K562 (cell line): Measurements from ENCODE around the gene RXFP3. TPM values are rescaled to one million over a fixed set of nuclear protein-coding genes. Genes with fewer than 3 reads are reported as not detected.

Experiments used
- ATAC-seq: fragments of 200-7000 bp; cut with Tn5 transposase; 3 replicates; pipeline ENCODE4 v1.9.1; 2020; ENCODE audit warnings: moderate library complexity
- BruUV-seq: library from RNA; stranded (reverse); fragments of 400-500 nt; replicated peaks from 2 replicates; lab custom pipeline; 2021; lab: Mats Ljungman, UMichigan
- CTCF ChIA-PET: fragments of 300-600 bp; formaldehyde crosslinking; extraction: SDS; loops from one replicate; lab custom pipeline; 2021; ENCODE audit warnings: low intra/inter-chr PET ratio; lab: Yijun Ruan, JAX
- POLR2A ChIA-PET: fragments of 300-600, 350-650 bp; sonication (Branson Sonifier 250); formaldehyde crosslinking; extraction: SDS; loops from one replicate; lab custom pipeline; 2021; ENCODE audit warnings: antibody characterized with exemption, inconsistent platforms; lab: Yijun Ruan, JAX
- DNase-seq, 4 experiments: peaks; one replicate each; pipeline versions ENCODE4 v3.0.0 to v3.0.0-alpha.2; 2011 to 2018; ENCODE audit warnings: low spot score in 3 of 4, mixed read lengths in 3 of 4; ENCODE audit errors: extremely low read depth in 1 of 4
- FAIRE-seq: peaks from 2 replicates; lab custom pipeline; 2011; peaks lifted over from hg19 to GRCh38; lab: Jason Lieb, UNC
- H2AFZ ChIP-seq: 2 replicates; pipeline ENCODE4 v1.6.0; 2011; ENCODE audit warnings: low read depth, low read length, control low read depth, inconsistent platforms
- H3K27ac ChIP-seq: fragments of 200-600 bp; 3 replicates; pipeline ENCODE4 v1.8.0; 2011; ENCODE audit warnings: low read depth, mild to moderate bottlenecking, control low read depth, inconsistent platforms, low read length, moderate library complexity, mixed read lengths; ENCODE audit errors: extremely low read depth
- H3K27me3 ChIP-seq, 2 experiments: fragments of 300-600 bp in 1 of 2; 2 replicates in 1 of 2; 3 replicates in 1 of 2; pipeline versions ENCODE4 v1.6.0 to v1.8.0; 2011; ENCODE audit warnings: inconsistent platforms in 2 of 2, low read length in 2 of 2, mild to moderate bottlenecking in 1 of 2, mixed read lengths in 1 of 2, moderate library complexity in 1 of 2; ENCODE audit not compliant: control insufficient read depth in 2 of 2, insufficient read depth in 2 of 2
- H3K36me3 ChIP-seq: fragments of 300-600 bp; 3 replicates; pipeline ENCODE4 v1.8.0; 2011; ENCODE audit warnings: mild to moderate bottlenecking, low read length, inconsistent platforms; ENCODE audit not compliant: control insufficient read depth, insufficient read depth
- H3K4me1 ChIP-seq, 2 experiments: fragments of 200-600 bp in 1 of 2; replicated peaks in 1 of 2; 2 replicates in 1 of 2; 3 replicates in 1 of 2; pipeline versions ENCODE4 v1.5.1 to v1.8.0; 2011; ENCODE audit warnings: inconsistent platforms in 2 of 2, low read length in 2 of 2, mild to moderate bottlenecking in 1 of 2, mixed read lengths in 1 of 2, moderate library complexity in 1 of 2; ENCODE audit not compliant: control insufficient read depth in 2 of 2, insufficient read depth in 2 of 2
- H3K4me2 ChIP-seq: 2 replicates; pipeline ENCODE4 v1.6.1; 2011; ENCODE audit warnings: low read length, control low read depth, inconsistent platforms, mixed read lengths; ENCODE audit not compliant: insufficient read depth
- H3K4me3 ChIP-seq: fragments of 200-600 bp; sonication (generic), shearing (Covaris generic); 2 replicates; pipeline ENCODE4 v1.5.1; 2016; ENCODE audit warnings: control low read depth, inconsistent platforms
- H3K79me2 ChIP-seq: fragments of 200-600 bp; 3 replicates; pipeline ENCODE4 v1.8.0; 2011; ENCODE audit warnings: low read length, inconsistent platforms; ENCODE audit not compliant: control insufficient read depth, insufficient read depth
- H3K9ac ChIP-seq, 2 experiments: 2 replicates each; pipeline versions ENCODE4 v1.6.0 to v1.6.1; 2011; ENCODE audit warnings: low read depth in 2 of 2, low read length in 2 of 2, control low read depth in 1 of 2, inconsistent platforms in 1 of 2, mild to moderate bottlenecking in 1 of 2, mixed read lengths in 1 of 2; ENCODE audit not compliant: insufficient read depth in 1 of 2
- H3K9me1 ChIP-seq: one replicate; pipeline ENCODE4 v1.6.0; 2011; ENCODE audit warnings: inconsistent platforms, mild to moderate bottlenecking, low read length, moderate library complexity; ENCODE audit not compliant: control insufficient read depth, insufficient read depth
- H3K9me3 ChIP-seq: replicated peaks from 2 replicates; pipeline ENCODE4 v1.5.1; 2011; ENCODE audit warnings: low read depth, low read length, inconsistent platforms; ENCODE audit not compliant: control insufficient read depth, insufficient read depth
- H4K20me1 ChIP-seq: replicated peaks from 2 replicates; pipeline ENCODE4 v1.6.1; 2011; ENCODE audit warnings: low read length, inconsistent platforms, mixed read lengths; ENCODE audit not compliant: control insufficient read depth, insufficient read depth
- CHD2 ChIP-seq: IDR thresholded peaks from 2 replicates; pipeline ENCODE4 v1.6.1; 2011; ENCODE audit warnings: low read depth, low read length
- MED1 ChIP-seq: sonication (generic); formaldehyde crosslinking; IDR thresholded peaks from 2 replicates; pipeline ENCODE4 v1.8.1; 2023; ENCODE audit warnings: missing genetic modification reagents, borderline replicate concordance
- POLR2H ChIP-seq: IDR thresholded peaks from 2 replicates; pipeline ENCODE4 v1.6.1; 2016; ENCODE audit warnings: missing genetic modification characterization, low read depth, mild to moderate bottlenecking, control low read depth, missing compliant biosample characterization, moderate library complexity
- SRF ChIP-seq, 2 experiments: fragments of 250-450, 450-650 bp in 1 of 2; sonication (Bioruptor Pico) in 1 of 2; sonication (generic) in 1 of 2; formaldehyde crosslinking; IDR thresholded peaks; 2 replicates each; pipeline versions ENCODE4 v1.5.0 to v1.5.1; 2020 to 2022; ENCODE audit warnings: mild to moderate bottlenecking in 1 of 2, missing genetic modification reagents in 1 of 2
- U2AF1 ChIP-seq: fragments of 200-400 bp; formaldehyde crosslinking; optimal IDR thresholded peaks from 2 replicates; pipeline ENCODE3; 2017; ENCODE audit warnings: mild to moderate bottlenecking, low read depth, low read length, moderate library complexity
- YBX1 ChIP-seq: fragments of 450-650 bp; IDR thresholded peaks from 2 replicates; pipeline ENCODE4 v1.7.1; 2016; ENCODE audit warnings: mild to moderate bottlenecking
- ZFPM2 ChIP-seq: fragments of 250-450 bp; sonication (Bioruptor Pico); IDR thresholded peaks from 2 replicates; pipeline ENCODE4 v1.5.1; 2022; ENCODE audit warnings: mild to moderate bottlenecking
- WGBS: fragments of 100-300 bp; shearing (Covaris generic); methylation state at CpG from one replicate; pipeline ENCODE4 v1.1.6; 2016; ENCODE audit warnings: low coverage, mixed read lengths; ENCODE audit not compliant: insufficient coverage; ENCODE audit errors: missing lambda C conversion rate; 5-methylcytosine and 5-hydroxymethylcytosine counted together
- in situ Hi-C: fragments of 300-500 bp; cut with MboI; formaldehyde crosslinking; loops from 4 replicates; pipeline ENCODE4 v1.15.0; 2018; ENCODE audit warnings: inconsistent platforms, mixed read lengths
- intact Hi-C: fragments of 100-400 bp; cut with micrococcal nuclease; formaldehyde crosslinking; loops from 2 replicates; pipeline ENCODE4 v1.14.2; 2022
- polyA plus RNA-seq, 8 experiments: library from polyadenylated mRNA; depleted of rRNA in 4 of 8; stranded (reverse) in 5 of 8; unstranded in 3 of 8; fragments of >200 nt; fragmentation: Nextera tagmentation in 2 of 8; fragmentation: Illumina TruSeq in 1 of 8; extraction: Ambion mirVana in 2 of 8; extraction: Trizol in 1 of 8; gene quantifications; 2 replicates each; pipeline versions ENCODE4 v1.2.1 to v1.2.3, GENCODE V29; 2011 to 2014; ENCODE audit warnings: inconsistent platforms in 1 of 8, missing spikeins in 1 of 8
- total RNA-seq, 7 experiments: library from RNA; depleted of rRNA in 6 of 7; stranded (reverse); fragments of >200 nt in 6 of 7; fragmentation: Illumina TruSeq in 2 of 7; extraction: Trizol in 2 of 7; gene quantifications; 2 replicates each; pipeline versions ENCODE4 v1.2.1 to v1.2.3, GENCODE V29; 2011 to 2021; ENCODE audit warnings: low replicate concordance in 1 of 7
- TF ChIP-seq, protein P1 (sequence below): fragments of 450-650 bp; IDR thresholded peaks from 2 replicates; pipeline ENCODE4 v1.6.1; 2016; ENCODE audit warnings: antibody characterized with exemption

The RXFP3 gene
- total and polyA plus RNA-seq, 9 of the 15 experiments (the other 6 are each of a cell fraction or from before 2014, with no cell fraction given) = not detected

DNA sequence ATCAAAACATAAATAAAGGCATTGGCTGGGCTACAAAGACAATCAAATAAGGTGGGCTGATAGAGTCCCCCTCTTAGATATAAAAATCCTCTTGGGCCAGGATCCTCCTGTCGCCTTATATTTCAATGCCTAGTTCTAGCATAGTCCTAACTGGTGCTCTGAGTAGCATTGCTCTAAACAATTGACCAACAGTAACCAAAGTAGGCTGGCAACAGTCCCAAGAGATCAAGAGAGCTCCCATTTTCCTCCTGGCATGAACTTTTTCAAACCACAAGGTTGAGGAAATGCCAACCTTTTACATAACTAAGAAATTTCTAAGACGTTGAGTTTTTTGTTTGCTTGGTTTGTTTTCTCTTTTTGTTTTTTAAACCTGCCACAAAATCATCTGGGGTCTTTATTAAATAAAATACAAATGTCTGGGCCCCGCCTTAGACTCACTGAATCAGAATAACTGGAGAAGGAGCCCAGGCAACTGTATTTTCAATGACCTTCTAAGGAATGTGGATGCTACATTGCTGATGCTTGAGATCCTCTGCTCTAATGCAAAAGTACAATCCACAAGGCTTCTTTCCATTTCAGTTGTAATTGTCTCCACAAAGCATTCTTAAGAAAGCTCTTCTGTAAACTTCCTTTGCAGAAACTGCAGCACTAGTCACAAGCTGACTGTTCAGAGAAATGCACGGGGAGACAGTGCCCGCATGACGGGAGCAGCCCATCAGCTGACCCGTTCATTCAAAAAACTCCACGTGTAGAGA lies 45.4 kb downstream of the RXFP3 start:
- ATAC-seq (no peak), FAIRE-seq (no peak), DNase-seq (no peak)
- no TSS peak for BruUV-seq
- Histone ChIP-seq H3K27ac (no peak overlapping the region), H3K36me3 (no peaks in the 10 kb centered on the region), H3K9me3 (peaks cover 5% of the 10 kb centered on the region; the same call in 1 of the 2 replicates), H3K4me3 (no peak overlapping the region), H3K9ac (no peak overlapping the region), H3K4me2 (no peak overlapping the region), H3K9me1 (no peaks in the 10 kb centered on the region), H2AFZ (no peak overlapping the region), H3K4me1 (peaks cover 6 to 14% of the 10 kb centered on the region in 2 experiments; a peak in 4 of 5 replicates), H3K79me2 (no peaks in the 10 kb centered on the region), H4K20me1 (no peaks in the 10 kb centered on the region), H3K27me3 (peaks cover 9 to 11% of the 10 kb centered on the region in 2 experiments)
- in situ Hi-C loops (no loop called here), intact Hi-C loops (no loop called here)
- 2% methylated on average over 8 of the region's 8 CpGs for WGBS
- ChIA-PET POLR2A (interaction anchor here (0.7 to 1.3 kb wide), 2 partner anchors 15 to 24 kb away, joined by 3 read pairs; no protein-coding TSS in a partner anchor), CTCF (no interaction called here)
- TF ChIP-seq MED1 = no peak
- TF ChIP-seq SRF (CRISPR knock-in tag; IDR thresholded peaks at IDR 0.05) = 0 out of 4 replicates have a peak, but pooled peaks of 1 of the 2 experiments have one; percentile 48
- no peak for TF ChIP-seq POLR2H (tag)
- no peak for TF ChIP-seq U2AF1
- TF ChIP-seq YBX1 = no peak
- TF ChIP-seq, protein P1, sequence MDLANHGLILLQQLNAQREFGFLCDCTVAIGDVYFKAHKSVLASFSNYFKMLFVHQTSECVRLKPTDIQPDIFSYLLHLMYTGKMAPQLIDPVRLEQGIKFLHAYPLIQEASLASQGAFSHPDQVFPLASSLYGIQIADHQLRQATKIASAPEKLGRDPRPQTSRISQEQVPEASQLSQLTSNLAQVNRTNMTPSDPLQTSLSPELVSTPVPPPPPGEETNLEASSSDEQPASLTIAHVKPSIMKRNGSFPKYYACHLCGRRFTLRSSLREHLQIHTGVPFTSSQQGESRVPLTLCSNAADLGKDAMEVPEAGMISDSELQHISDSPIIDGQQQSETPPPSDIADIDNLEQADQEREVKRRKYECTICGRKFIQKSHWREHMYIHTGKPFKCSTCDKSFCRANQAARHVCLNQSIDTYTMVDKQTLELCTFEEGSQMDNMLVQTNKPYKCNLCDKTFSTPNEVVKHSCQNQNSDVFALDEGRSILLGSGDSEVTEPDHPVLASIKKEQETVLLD = no peak
- no peak for TF ChIP-seq ZFPM2
- TF ChIP-seq CHD2 = no peak
